Ascending aorta (tissue), 2 donors: ENCODE data around the gene PLEKHA5. TPM values are rescaled to one million over a fixed set of nuclear protein-coding genes. Genes with fewer than 3 reads are reported as not detected.
"Not testable (repeated sequence)": the region's sequence is repeated elsewhere in the genome, so short reads cannot be mapped to it uniquely, and the experiment has no call there.

Experiments
- DNase-seq, 2 donors: peaks; one replicate each; pipeline ENCODE4 v3.0.0-alpha.2; 2019; ENCODE audit warnings: low spot score in 2 of 2
- H3K27ac ChIP-seq, 2 donors: fragments of 200-600 bp; sonication (generic); one replicate each; pipeline ENCODE4 v1.5.1; 2016 to 2017; ENCODE audit warnings: mild to moderate bottlenecking in 1 of 2
- H3K27me3 ChIP-seq: fragments of 200-600 bp; sonication (generic); one replicate; pipeline ENCODE4 v1.5.1; 2017
- H3K36me3 ChIP-seq, 2 donors: fragments of 200-600 bp; sonication (generic); one replicate each; pipeline ENCODE4 v1.5.1; 2016
- H3K4me1 ChIP-seq, 2 donors: fragments of 200-600 bp; sonication (generic); one replicate each; pipeline ENCODE4 v1.5.1; 2016 to 2017; ENCODE audit warnings: mild to moderate bottlenecking in 1 of 2
- H3K4me3 ChIP-seq, 2 donors: fragments of 200-600 bp; sonication (generic); one replicate each; pipeline ENCODE4 v1.5.1; 2016 to 2017; ENCODE audit warnings: mild to moderate bottlenecking in 1 of 2
- H3K9me3 ChIP-seq, 2 donors: fragments of 200-600 bp; sonication (generic); one replicate each; pipeline ENCODE4 v1.5.1; 2016
- intact Hi-C: fragments of 100-400 bp; cut with DNase I; formaldehyde crosslinking; loops from one replicate; pipeline ENCODE4 v1.15.1; 2023
- total RNA-seq: library from RNA; depleted of rRNA; stranded (reverse); fragments of >200 nt; gene quantifications from one replicate; pipeline ENCODE4 v1.1.0, GENCODE V29; 2016
- TF ChIP-seq, protein P1 (sequence below), 3 experiments: fragments of 200-600 bp in 2 of 3; fragments of 450-650 bp in 1 of 3; sonication (generic) in 2 of 3; IDR thresholded peaks; one replicate each; pipeline ENCODE4 v1.5.1; 2016 to 2019; ENCODE audit warnings: antibody characterized with exemption in 3 of 3, mild to moderate bottlenecking in 1 of 3, moderate library complexity in 1 of 3

The PLEKHA5 gene
- total RNA-seq, 1 donor from 2014 or later = 11.8 TPM

- TF ChIP-seq, protein P1, sequence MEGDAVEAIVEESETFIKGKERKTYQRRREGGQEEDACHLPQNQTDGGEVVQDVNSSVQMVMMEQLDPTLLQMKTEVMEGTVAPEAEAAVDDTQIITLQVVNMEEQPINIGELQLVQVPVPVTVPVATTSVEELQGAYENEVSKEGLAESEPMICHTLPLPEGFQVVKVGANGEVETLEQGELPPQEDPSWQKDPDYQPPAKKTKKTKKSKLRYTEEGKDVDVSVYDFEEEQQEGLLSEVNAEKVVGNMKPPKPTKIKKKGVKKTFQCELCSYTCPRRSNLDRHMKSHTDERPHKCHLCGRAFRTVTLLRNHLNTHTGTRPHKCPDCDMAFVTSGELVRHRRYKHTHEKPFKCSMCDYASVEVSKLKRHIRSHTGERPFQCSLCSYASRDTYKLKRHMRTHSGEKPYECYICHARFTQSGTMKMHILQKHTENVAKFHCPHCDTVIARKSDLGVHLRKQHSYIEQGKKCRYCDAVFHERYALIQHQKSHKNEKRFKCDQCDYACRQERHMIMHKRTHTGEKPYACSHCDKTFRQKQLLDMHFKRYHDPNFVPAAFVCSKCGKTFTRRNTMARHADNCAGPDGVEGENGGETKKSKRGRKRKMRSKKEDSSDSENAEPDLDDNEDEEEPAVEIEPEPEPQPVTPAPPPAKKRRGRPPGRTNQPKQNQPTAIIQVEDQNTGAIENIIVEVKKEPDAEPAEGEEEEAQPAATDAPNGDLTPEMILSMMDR (IDR thresholded peaks at IDR 0.05) = no peak
- Histone ChIP-seq H3K27ac (no peak overlapping the region), H3K9me3 (no peaks in the 10 kb centered on the region), H3K4me1 (no peaks in the 10 kb centered on the region), H3K36me3 (no peaks in the 10 kb centered on the region), H3K4me3 (no peak overlapping the region), H3K27me3 (no peaks in the 10 kb centered on the region)
- DNase-seq = no peak
- intact Hi-C loops = no loop called here
These were observed 37.4 kb downstream of the PLEKHA5 start for GRCh38 chr12:19166956-19167355.

GRCh38 chr12:19167708-19168107, 38.2 kb downstream of the PLEKHA5 start:
- intact Hi-C loops = no loop called here
- Histone ChIP-seq H3K4me3 (no peak overlapping the region), H3K27ac (no peak overlapping the region), H3K4me1 (no peaks in the 10 kb centered on the region), H3K27me3 (no peaks in the 10 kb centered on the region), H3K36me3 (no peaks in the 10 kb centered on the region), H3K9me3 (no peaks in the 10 kb centered on the region)
- no peak for DNase-seq
- TF ChIP-seq, protein P1 (IDR thresholded peaks at IDR 0.05) = no peak

DNA sequence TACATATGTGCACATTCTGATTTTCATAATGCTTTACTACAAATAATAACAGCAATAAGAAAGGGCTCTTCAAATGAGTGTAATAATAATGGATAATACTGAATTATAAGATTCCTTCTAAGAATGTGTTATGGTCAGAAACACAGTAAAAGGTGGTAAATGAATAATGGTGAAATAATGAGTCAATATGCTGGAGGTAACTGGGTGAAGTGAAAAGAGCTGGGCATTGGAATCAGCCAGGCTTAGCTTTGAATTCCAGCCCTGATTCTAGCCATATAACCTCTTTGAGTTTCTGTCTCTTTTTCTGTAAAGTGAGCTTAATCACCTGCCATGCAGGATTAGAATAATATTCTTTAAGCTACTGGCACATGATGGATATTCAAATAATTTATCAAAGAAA, 39.1 kb downstream of the PLEKHA5 start:
- TF ChIP-seq, protein P1 (IDR thresholded peaks at IDR 0.05) = no peak
- H3K9me3 ChIP-seq = no peaks in the 10 kb centered on the region
- DNase-seq = no peak
- no peaks in the 10 kb centered on the region for H3K36me3 ChIP-seq
- no peak overlapping the region for H3K27ac ChIP-seq
- H3K27me3 ChIP-seq = no peaks in the 10 kb centered on the region
- H3K4me1 ChIP-seq = no peaks in the 10 kb centered on the region
- H3K4me3 ChIP-seq = no peak overlapping the region
- intact Hi-C loops = no loop called here

DNA sequence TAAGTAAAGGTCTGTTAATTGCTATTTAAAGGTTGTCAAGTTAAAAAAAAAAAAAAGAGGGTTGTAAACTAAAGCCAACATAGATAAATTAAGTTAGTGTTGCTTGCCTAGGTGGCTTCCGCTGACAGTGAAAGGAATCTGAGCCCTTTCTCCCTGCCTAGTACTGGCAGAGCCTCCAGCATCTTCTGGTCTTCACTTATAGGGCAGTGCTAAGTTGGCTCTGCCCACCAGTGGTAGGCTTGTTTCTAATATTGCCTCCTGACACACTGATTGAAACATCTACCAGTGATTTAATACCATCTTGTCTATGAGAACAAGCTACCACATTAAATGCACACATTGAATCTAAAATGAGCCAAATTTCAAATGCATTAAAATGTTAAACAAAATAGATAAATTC, 39.7 kb downstream of the PLEKHA5 start:
- H3K4me3 ChIP-seq = no peak overlapping the region
- H3K27me3 ChIP-seq = no peaks in the 10 kb centered on the region
- H3K36me3 ChIP-seq = no peaks in the 10 kb centered on the region
- intact Hi-C loops = no loop called here
- TF ChIP-seq, protein P1 (IDR thresholded peaks at IDR 0.05) = no peak
- no peak for DNase-seq
- no peaks in the 10 kb centered on the region for H3K4me1 ChIP-seq
- H3K9me3 ChIP-seq = no peaks in the 10 kb centered on the region
- no peak overlapping the region for H3K27ac ChIP-seq

GRCh38 chr12:19170286-19170685, 40.8 kb downstream of the PLEKHA5 start:
- H3K4me3 ChIP-seq, intact Hi-C loops, H3K4me1 ChIP-seq, H3K27ac ChIP-seq, H3K27me3 ChIP-seq, H3K9me3 ChIP-seq, H3K36me3 ChIP-seq, DNase-seq: not testable (repeated sequence)

- no peaks in the 10 kb centered on the region for H3K4me1 ChIP-seq
- TF ChIP-seq, protein P1 (IDR thresholded peaks at IDR 0.05) = no peak
These were observed 42.2 kb downstream of the PLEKHA5 start for GRCh38 chr12:19171731-19172130.

More at GRCh38 chr12:19171731-19172130, 42.2 kb downstream of the PLEKHA5 start:
- Histone ChIP-seq H3K27me3 (no peaks in the 10 kb centered on the region), H3K9me3 (no peaks in the 10 kb centered on the region), H3K27ac (no peak overlapping the region), H3K4me3 (no peak overlapping the region), H3K36me3 (no peaks in the 10 kb centered on the region)
- DNase-seq = no peak
- intact Hi-C loops = no loop called here
